Smooth muscle cell of the brain vasculature (primary cell): ENCODE measurements around the gene AIPL1.
A peak's percentile ranks its signal among the peaks of the same experiment; 100 is the strongest.

ENCODE experiments used
- DNase-seq: peaks from one replicate; pipeline ENCODE4 v3.0.0-alpha.2; 2012; ENCODE audit warnings: low read depth, low spot score

AIPL1 gene

DNA sequence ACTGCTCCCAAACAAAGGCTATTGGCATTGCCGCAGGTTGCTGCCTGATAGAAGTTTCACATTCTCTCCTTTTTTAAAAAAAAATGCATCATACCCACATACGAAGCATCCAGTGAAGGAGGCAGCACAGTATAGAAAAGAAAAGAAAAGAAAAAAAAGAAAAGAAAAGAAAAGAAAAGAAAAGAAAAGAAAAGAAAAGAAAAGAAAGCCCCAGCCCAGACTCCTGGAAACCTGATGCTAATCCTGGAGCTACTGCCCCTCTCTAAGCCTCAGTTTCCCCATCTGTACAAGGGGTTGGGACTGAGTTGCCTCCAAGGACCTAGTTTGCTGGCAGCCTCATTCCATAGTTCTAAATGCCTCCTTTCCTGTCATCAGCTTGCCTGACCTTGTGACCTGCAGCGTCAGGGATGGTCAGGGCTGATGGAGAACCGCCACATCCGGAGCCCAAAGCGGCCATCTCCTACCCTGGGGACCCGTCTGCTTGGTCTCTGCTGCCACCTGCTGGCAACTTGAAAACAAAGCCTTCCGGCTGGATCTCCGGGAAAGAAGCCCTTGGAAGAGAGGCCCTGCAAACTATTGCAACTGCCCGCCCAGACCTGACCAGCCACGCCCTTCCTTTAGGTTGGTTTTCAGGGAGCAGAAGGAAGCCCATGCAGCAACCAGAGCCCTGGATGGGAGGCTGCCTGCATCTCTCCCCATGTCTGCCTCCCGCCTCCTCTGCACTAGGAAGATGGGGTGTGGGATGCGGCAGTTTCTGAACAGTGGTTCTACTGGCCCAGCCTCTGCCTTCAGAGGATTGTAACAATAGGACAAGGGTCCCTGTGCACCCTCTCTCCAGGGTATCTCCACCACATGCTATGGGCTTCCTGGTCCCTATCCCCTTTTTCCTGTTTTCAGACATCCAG, 13.0 kb downstream of the AIPL1 start:
- peak; percentile 31 for DNase-seq

GRCh38 chr17:6420173-6420641, 14.7 kb downstream of the AIPL1 start:
- DNase-seq, result no peak

DNA sequence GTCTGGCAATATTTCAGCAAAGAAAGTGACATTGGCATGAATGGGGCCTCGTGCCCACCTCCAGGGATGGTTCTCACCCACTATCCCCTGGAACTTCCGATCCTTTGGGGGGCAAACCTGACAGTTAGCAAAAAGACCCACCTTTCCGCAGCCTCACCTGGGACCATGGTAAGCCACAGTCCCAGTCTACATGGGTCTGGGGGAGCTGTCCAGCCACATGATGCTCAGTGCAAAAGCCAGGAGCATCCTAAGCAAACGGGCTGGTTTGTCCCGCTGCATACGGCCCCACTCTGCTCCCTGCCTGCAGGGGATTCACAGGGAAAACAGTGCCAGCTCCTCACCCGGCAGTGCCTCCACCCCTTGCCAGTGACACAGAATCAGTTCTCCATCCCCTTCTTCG, 19.3 kb downstream of the AIPL1 start:
- no peak for DNase-seq

GRCh38 chr17:6413065-6413464, 21.9 kb downstream of the AIPL1 start:
- no peak for DNase-seq

DNA sequence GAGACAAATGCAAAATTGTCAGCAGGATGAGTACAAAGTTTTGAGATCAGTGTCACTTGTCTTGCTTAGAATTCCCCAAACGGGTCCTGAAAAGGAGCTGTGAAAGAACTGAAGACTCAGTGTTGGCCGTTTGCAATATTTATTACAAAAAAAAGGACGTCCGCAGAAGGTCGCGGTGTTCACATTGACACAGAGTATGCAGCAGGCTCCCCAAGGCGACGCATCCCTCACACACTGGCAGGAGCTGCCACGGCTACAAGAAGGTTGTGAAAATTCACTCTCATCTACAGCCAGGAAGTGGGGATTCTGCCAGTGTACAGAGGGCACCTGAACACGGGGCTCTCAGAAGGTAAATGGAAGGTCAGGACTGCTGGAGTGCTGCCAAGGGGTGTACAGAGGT, 26.2 kb downstream of the AIPL1 start:
- no peak for DNase-seq

DNA sequence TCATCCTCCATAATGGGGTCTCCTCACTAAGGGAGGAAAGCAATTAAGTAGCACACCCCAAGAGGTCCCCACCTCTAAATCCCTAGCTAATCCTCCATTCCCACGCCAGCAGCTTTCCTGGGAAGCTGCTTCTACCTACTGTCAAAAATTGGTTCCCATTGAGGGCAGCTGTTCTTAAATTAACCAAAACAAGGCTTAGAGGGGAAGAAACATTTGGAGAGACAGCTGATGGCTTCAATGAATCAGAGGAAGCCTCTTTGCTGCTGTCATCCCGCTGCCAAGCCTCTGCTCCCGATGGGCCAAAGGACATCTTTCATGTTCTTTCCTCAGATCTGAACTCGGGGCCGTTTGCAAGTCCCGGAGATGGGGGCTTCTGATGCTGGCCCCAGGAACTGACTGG, 26.6 kb downstream of the AIPL1 start:
- DNase-seq, result no peak

DNA sequence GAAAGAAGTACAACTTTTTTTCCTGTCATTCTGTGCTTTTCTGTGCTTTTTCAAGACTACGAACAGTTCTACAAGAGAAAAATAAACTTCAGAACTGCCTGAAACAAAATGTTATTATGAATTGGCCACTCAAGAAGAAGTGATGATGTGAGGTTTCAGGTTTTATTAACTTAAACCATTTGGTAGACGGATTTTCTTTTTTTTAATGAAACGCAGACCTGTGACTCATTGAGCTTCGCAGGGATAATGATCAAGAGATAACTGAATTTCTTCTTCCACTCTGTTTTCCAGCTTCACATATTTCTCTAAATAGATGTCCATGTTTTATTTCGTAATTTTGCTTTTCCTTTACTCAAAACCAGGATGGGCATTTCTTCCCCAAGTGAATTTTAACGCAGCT, 32.7 kb downstream of the AIPL1 start:
- no peak for DNase-seq

- DNase-seq, result no peak
Observed at GRCh38 chr17:6398955-6399354, 36.0 kb downstream of the AIPL1 start.

DNA sequence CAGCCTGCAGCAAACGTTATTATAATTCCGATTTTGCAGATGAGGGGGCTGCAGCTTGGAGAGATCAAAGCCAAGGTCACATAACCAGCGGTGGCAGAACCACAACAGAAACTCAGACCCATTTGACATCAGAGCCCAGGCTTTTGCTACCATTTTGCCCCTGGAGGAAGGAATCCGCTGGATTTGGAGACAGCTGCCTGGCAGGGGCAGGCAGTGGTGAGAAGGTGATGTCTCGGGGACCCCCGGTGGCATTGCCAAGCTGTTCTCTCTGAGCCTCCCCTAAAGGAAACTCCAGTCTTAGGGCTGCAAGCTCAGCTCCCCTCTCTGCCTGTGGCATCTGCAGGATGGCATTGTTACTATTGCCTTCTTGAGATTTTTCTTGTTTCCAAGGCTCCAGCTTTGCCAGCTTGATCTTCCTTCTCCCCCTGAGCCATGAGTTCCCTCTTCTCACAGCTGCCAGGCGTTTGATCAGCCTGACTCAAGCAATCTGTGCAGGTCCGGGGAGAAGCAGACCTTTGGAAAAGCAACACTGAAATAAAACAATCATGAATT, 40.8 kb downstream of the AIPL1 start:
- DNase-seq, result no peak

DNA sequence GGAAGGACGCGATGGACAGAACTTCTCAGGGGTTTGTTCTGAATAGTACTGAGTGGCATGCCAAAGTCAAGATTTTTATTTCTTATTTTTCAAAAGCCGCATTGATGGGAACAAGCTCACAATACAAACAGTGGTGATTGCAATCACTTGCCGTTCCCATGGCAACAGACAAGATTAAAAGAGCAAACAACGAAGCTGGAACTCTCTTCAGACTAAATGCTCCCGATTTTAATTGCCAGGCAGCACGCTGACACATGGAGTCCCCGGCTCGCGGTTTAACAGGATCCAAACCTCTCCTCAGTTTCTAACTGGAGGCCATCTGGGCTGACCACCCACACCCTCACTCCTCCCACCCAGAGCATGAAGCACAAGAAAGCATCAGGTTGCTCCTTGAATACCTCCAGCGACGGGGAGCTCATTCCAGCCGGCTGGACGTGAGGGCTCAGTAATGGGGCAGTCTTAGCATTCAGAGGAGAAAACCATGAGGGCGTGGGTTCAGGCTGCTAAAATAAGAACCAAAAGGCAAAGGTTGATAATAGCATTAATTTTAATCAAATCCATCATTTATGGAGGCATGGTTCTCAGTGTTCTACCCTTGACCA, 41.5 kb downstream of the AIPL1 start:
- DNase-seq, result no peak

GRCh38 chr17:6392609-6393350, 42.1 kb downstream of the AIPL1 start:
- DNase-seq, result no peak

DNA sequence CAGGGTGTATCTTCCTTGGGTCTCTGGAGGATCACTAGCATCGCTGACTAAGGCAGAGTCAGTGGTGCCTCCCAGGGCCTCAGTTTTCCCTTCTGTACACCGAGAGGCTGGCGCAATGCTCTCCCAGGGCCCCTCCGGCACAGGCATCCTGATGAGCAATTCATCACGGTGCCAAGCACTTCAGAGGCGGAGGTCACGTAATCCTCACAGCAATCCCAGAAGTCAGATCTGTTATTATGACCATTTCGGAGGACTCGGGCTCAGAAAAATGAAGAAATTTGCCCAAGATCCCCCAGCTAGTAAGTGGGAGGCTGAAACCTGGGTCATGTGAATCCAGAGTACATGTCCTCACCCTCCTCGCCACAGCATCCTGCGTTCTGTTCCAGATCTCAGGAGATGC, 46.5 kb downstream of the AIPL1 start:
- no peak for DNase-seq

DNA sequence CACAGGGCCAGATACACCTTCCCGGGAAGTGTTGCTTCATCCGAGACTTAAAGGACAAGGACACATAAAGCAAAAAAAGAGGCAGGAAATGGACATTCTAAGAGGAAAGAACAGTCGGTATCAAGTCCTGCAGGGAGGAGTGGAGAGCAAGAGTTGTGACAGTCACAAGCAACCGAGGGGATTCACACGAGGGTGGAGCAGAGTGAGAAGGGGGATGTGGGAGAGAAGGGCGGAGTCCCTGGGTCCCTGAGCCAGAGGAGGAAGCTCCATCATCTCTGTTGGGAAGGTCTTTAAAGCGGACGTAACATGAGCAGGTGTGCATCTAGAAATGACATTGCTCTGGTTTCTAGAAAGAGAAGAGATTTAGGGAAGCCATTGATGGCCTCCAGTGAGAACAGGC, 47.1 kb downstream of the AIPL1 start:
- no peak for DNase-seq

- DNase-seq, result no peak
Observed at GRCh38 chr17:6387442-6387841, 47.5 kb downstream of the AIPL1 start.

- DNase-seq, result no peak
Observed at GRCh38 chr17:6386041-6386630, 48.8 kb downstream of the AIPL1 start.

- no peak for DNase-seq
Observed at GRCh38 chr17:6384481-6384880, 50.4 kb downstream of the AIPL1 start.

DNA sequence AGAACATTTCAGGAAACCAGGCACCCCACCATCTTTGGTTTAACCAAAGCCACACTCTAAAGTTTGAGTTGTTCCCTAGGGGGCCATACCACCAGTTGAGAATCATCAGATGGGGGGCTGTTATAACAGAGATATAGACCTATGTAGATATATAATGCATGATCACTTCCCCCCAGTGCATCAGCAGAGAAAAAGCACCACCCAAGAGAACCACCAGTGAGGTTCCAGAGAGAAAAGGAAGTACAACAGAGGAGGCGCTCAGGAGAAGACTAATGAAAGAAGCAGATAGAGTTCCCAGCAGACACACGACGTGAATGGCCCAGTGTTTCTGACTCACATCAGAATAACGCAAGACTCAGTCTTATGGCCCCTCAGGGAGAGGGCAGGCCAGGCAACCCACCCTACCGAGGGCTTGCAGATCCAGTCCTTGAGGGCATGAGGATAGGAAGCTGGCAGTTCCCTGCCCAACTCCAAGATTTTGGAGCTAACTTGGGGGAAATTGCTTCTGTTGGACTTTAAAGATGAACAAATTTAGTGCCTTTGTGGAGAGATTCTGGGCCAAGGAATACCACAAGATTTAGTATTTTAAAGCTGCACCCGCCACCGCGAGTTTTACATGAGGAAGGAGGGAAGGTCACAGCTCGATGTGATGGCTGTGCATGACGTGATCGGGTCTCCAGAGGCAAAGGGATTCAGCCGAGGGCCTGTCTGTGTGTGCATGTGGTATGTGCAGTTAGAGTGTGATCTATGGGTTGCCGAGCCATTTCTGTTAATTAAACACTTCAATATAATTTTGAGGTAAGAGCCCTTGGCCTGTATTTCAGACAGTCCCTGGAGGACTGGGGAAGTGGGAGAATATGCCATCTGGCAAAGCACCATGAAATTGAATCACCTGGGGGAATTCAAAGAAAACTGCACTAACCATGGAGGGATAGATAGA, 53.1 kb downstream of the AIPL1 start:
- DNase-seq, result no peak

- no peak for DNase-seq
Observed at GRCh38 chr17:6380915-6381438, 53.9 kb downstream of the AIPL1 start.

DNA sequence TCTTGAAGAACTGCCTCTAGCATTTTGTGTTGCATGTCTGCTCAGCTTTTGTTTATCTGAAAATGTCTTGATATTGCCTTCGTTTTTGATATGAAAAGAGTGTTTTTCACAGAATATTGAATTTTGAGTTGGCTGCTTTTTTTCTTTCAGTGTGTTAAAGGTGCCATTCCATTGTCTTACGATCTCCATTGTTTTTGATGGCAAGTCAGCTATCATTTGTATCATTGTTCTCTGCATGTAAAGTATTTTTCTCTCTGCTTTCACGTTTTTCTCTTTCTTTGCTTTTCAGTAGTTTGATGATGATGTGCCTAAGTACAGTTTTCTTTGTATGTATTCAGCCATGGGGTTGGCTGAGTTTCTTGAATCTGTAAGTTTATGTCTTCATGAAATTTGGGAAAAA, 57.0 kb downstream of the AIPL1 start:
- DNase-seq, result no peak

DNA sequence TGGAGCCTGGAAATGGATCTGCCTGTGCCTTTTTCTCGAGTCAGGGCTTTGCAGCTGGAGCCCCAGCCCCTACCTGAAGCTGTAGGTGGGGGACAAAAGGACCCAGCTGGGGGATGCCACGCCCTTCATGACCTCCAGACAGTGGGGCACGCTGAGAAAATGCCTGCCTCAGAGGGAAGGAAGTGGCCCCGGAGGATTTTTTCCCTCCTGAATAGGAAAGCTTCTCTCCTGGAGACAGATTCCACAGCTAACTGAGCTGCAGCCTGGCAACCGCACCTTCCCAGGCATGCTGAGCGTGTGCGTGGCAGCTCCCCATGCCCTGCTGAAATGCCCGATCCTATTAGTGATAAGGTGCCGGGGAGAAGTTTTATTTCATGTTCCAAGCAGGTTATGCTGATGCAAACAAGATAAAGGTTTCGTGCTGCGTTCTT, 58.0 kb downstream of the AIPL1 start:
- DNase-seq, result no peak
